NT2/D1 (cell line): ENCODE measurements around the gene ANKRD9.

Source experiments
- SUZ12 ChIP-seq: IDR thresholded peaks from 2 replicates; pipeline ENCODE4 v1.6.1; 2011; ENCODE audit not compliant: insufficient read length, insufficient read depth; ENCODE audit errors: extremely low read depth
- YY1 ChIP-seq: IDR thresholded peaks from 2 replicates; pipeline ENCODE4 v1.6.1; 2011; ENCODE audit not compliant: insufficient read length, insufficient read depth
- ZNF274 ChIP-seq: IDR thresholded peaks from 2 replicates; pipeline ENCODE4 v1.6.1; 2011; ENCODE audit warnings: mild to moderate bottlenecking, low read depth, low read length

GRCh38 chr14:102462391-102462790 lies 47.2 kb downstream of the ANKRD9 start:
- no peak for TF ChIP-seq SUZ12
- no peak for TF ChIP-seq ZNF274
- TF ChIP-seq YY1: no peak
